Lower lobe of right lung (tissue), 2 donors: ENCODE results near the gene DYRK2. TPM values are rescaled to one million over a fixed set of nuclear protein-coding genes. Genes with fewer than 3 reads are reported as not detected.

Experiments
- ATAC-seq, 2 donors: fragments of 200-7000 bp; cut with Tn5 transposase; one replicate each; pipeline ENCODE4 v1.9.1; 2020 to 2022; ENCODE audit warnings: mild to moderate bottlenecking in 2 of 2, moderate library complexity in 2 of 2
- DNase-seq: peaks from one replicate; pipeline ENCODE4 v3.0.0-alpha.2; 2020
- H3K27ac ChIP-seq: fragments of 200-600 bp; one replicate; pipeline ENCODE4 v1.8.0; 2022
- H3K27me3 ChIP-seq: fragments of 200-600 bp; one replicate; pipeline ENCODE4 v1.8.0; 2022; ENCODE audit warnings: low read depth
- H3K36me3 ChIP-seq: fragments of 200-600 bp; one replicate; pipeline ENCODE4 v1.8.0; 2022; ENCODE audit warnings: mild to moderate bottlenecking
- H3K4me1 ChIP-seq: fragments of 200-600 bp; one replicate; pipeline ENCODE4 v1.8.0; 2022
- H3K4me3 ChIP-seq: fragments of 200-600 bp; one replicate; pipeline ENCODE4 v1.8.0; 2022; ENCODE audit warnings: mild to moderate bottlenecking
- H3K9me3 ChIP-seq: fragments of 200-600 bp; one replicate; pipeline ENCODE4 v1.8.0; 2022
- intact Hi-C: fragments of 100-400 bp; cut with DNase I; formaldehyde crosslinking; loops from one replicate; pipeline ENCODE4 v1.11.0; 2022
- total RNA-seq: library from RNA; stranded (reverse); fragmentation: NEBNext Ultra II Directional; extraction: Animal tissue kit (Norgen Biotek cat#: 25700); gene quantifications from one replicate; pipeline ENCODE4 v1.2.1, GENCODE V29; 2021
- TF ChIP-seq, protein P1 (sequence below): fragments of 200-600 bp; IDR thresholded peaks from one replicate; pipeline ENCODE4 v1.8.0; 2022; ENCODE audit warnings: antibody characterized with exemption, mild to moderate bottlenecking
- donor health status: DM: no; HTN: yes; CAD: no; lungs with severe emphysema.

Gene DYRK2
- total RNA-seq, 1 donor from 2014 or later: 17.6 TPM

DNA sequence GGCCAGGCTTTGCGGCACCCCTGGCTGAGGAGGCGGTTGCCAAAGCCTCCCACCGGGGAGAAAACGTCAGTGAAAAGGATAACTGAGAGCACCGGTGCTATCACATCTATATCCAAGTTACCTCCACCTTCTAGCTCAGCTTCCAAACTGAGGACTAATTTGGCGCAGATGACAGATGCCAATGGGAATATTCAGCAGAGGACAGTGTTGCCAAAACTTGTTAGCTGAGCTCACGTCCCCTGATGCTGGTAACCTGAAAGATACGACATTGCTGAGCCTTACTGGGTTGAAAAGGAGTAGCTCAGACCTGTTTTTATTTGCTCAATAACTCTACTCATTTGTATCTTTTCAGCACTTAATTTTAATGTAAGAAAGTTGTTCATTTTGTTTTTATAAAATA, 9.9 kb downstream of the DYRK2 start:
- no peak for ATAC-seq
- Histone ChIP-seq H3K4me3 (no peak overlapping the region), H3K4me1 (peaks cover 26% of the 10 kb centered on the region), H3K36me3 (peaks cover 29% of the 10 kb centered on the region), H3K27me3 (no peaks in the 10 kb centered on the region), H3K9me3 (no peaks in the 10 kb centered on the region), H3K27ac (no peak overlapping the region)
- no peak for DNase-seq
- TF ChIP-seq, protein P1, sequence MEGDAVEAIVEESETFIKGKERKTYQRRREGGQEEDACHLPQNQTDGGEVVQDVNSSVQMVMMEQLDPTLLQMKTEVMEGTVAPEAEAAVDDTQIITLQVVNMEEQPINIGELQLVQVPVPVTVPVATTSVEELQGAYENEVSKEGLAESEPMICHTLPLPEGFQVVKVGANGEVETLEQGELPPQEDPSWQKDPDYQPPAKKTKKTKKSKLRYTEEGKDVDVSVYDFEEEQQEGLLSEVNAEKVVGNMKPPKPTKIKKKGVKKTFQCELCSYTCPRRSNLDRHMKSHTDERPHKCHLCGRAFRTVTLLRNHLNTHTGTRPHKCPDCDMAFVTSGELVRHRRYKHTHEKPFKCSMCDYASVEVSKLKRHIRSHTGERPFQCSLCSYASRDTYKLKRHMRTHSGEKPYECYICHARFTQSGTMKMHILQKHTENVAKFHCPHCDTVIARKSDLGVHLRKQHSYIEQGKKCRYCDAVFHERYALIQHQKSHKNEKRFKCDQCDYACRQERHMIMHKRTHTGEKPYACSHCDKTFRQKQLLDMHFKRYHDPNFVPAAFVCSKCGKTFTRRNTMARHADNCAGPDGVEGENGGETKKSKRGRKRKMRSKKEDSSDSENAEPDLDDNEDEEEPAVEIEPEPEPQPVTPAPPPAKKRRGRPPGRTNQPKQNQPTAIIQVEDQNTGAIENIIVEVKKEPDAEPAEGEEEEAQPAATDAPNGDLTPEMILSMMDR: no peak
- intact Hi-C loops: no loop called here

DNA sequence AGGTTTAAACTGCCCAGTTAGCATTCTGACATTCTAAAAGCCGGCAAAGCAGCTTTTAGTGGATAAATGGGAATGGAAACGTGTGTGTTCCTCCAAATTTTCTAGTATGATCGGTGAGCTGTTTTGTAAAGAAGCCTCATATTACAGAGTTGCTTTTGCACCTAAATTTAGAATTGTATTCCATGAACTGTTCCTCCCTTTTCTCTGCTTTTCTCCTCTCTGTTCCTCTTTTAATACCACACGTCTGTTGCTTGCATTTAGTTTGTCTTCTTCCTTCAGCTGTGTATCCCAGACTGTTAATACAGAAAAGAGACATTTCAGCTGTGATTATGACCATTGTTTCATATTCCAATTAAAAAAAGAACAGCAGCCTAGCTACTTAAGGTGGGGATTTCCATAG, 10.7 kb downstream of the DYRK2 start:
- ATAC-seq (no peak), DNase-seq (no peak)
- TF ChIP-seq, protein P1: no peak
- no peak overlapping the region for H3K27ac ChIP-seq
- intact Hi-C loops: no loop called here
- H3K9me3 ChIP-seq: no peaks in the 10 kb centered on the region
- peaks cover 29% of the 10 kb centered on the region for H3K36me3 ChIP-seq
- no peak overlapping the region for H3K4me3 ChIP-seq
- no peaks in the 10 kb centered on the region for H3K27me3 ChIP-seq
- H3K4me1 ChIP-seq: peaks cover 18% of the 10 kb centered on the region

DNA sequence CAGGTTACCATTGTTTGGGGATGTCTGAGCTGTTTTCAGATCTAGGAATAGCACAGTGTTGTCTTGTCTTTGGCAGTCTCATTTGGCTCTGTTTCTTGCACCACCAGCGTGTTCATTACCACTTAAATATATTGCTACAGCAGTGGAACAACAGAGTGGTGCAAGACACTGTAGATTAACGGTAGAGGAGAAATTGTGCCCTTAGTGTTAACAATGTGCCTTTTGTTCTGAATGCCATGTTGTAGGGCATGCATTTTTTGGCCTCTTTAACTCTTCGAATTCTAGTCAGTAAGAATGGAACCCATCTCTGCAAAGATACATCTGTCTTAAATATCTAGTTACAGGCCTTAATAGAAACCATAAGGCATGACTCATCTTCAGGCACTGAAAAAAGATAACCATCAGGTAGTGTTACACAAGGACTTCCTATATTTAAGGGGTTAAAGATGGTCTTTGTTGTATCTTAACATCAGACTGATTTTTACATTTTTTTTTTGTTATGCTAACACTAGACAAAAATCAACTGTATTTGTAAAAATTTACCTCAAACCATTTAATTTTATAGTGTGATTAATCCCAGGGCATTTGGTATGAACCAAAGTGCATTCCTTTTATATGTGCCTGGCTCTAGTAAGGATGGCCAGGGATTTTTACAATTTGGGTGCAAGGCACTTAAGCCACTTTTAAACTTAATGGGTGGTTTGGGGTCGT, 12.9 kb downstream of the DYRK2 start:
- Histone ChIP-seq H3K27ac (no peak overlapping the region), H3K27me3 (no peaks in the 10 kb centered on the region), H3K4me3 (no peak overlapping the region), H3K9me3 (no peaks in the 10 kb centered on the region), H3K36me3 (peaks cover 29% of the 10 kb centered on the region), H3K4me1 (peaks cover 13% of the 10 kb centered on the region)
- ATAC-seq (no peak), DNase-seq (no peak)
- intact Hi-C loops: no loop called here
- TF ChIP-seq, protein P1: no peak

DNA sequence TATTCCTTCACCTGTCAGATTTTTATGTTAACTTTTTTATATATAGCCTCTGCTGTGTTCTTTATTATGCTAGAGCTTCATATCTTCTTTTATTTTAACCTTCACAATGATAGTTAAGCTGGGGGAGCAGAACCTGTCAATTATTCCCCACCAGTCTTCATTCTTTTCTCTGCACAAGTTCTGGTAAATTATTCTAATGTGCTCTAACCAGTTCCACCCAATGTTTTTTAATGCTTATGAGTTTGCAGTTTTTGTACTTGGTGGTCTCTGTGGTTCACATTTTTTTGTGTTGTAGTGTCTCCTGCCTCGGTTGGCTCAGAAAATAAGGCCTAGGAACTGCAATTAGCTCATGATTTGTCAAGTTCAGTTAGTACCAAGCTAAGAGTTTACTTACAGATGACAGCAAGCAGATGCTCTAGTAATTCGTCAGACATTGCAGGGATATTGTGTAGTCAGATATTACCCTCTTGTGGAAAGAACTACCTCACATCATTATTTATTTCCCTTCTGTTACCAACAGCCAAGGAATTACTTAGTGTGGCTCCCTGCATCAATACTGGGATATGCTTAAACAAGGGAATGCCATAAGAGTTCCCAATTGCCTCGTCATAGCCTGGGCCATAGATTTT, 14.5 kb downstream of the DYRK2 start:
- Histone ChIP-seq H3K4me3 (no peak overlapping the region), H3K9me3 (no peaks in the 10 kb centered on the region), H3K4me1 (peaks cover 17% of the 10 kb centered on the region), H3K27ac (no peak overlapping the region), H3K36me3 (peaks cover 17% of the 10 kb centered on the region), H3K27me3 (no peaks in the 10 kb centered on the region)
- DNase-seq (no peak), ATAC-seq (no peak)
- TF ChIP-seq, protein P1: no peak
- intact Hi-C loops: no loop called here

DNA sequence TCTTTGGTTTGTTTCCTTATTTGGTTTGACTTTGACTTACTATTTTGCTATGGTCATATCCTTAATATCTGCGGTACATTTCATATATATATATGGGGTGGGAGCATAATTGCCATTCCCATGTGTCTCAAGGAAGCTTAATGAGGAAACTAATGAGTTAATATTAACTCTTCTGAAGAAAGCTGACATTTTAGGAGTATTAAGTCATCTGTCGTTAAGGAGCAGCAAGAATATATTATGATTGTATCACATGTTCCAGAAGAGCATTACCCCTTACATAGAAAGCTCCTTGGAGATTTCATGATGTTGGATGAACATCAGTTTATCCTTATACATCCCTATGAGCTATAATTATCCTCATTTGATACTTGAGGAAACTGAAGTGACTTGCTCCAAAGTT, 15.6 kb downstream of the DYRK2 start:
- ATAC-seq: no peak
- no peak for DNase-seq
- peaks cover 17% of the 10 kb centered on the region for H3K4me1 ChIP-seq

More for the DNA sequence above, 15.6 kb downstream of the DYRK2 start:
- H3K27ac ChIP-seq: no peak overlapping the region
- H3K36me3 ChIP-seq: peaks cover 7% of the 10 kb centered on the region
- no peaks in the 10 kb centered on the region for H3K27me3 ChIP-seq
- H3K9me3 ChIP-seq: no peaks in the 10 kb centered on the region
- H3K4me3 ChIP-seq: no peak overlapping the region
- intact Hi-C loops: no loop called here
- TF ChIP-seq, protein P1: no peak
